WERI-Rb-1 (cell line): ENCODE data around the gene SLC2A4RG.

Experiments used
- DNase-seq: peaks from one replicate; pipeline ENCODE4 v3.0.0-alpha.2; 2020
- H3K27ac ChIP-seq: fragments of 250-450 bp; sonication (Bioruptor Pico); 2 replicates; pipeline ENCODE4 v1.5.1; 2020; ENCODE audit warnings: mild to moderate bottlenecking, moderate library complexity
- H3K27me3 ChIP-seq: fragments of 250-450 bp; sonication (Bioruptor Pico); 2 replicates; pipeline ENCODE4 v1.5.1; 2021; ENCODE audit warnings: mild to moderate bottlenecking, low read depth, moderate library complexity; ENCODE audit not compliant: insufficient read depth, severe bottlenecking
- H3K36me3 ChIP-seq: fragments of 250-450 bp; sonication (Bioruptor Pico); 2 replicates; pipeline ENCODE4 v1.5.1; 2020; ENCODE audit warnings: mild to moderate bottlenecking, moderate library complexity
- H3K4me3 ChIP-seq: 2 replicates; pipeline ENCODE4 v1.5.1; 2011; ENCODE audit warnings: low read depth, mild to moderate bottlenecking, control low read depth, low read length
- H3K9me3 ChIP-seq: fragments of 250-450 bp; sonication (Bioruptor Pico); 2 replicates; pipeline ENCODE4 v1.5.1; 2021; ENCODE audit warnings: mild to moderate bottlenecking, moderate library complexity; ENCODE audit not compliant: severe bottlenecking
- TF ChIP-seq, protein P1 (sequence below): IDR thresholded peaks from 2 replicates; pipeline ENCODE4 v1.5.1; 2011; ENCODE audit warnings: low read depth, mild to moderate bottlenecking, control low read depth, inconsistent platforms, low read length

The SLC2A4RG gene

DNA sequence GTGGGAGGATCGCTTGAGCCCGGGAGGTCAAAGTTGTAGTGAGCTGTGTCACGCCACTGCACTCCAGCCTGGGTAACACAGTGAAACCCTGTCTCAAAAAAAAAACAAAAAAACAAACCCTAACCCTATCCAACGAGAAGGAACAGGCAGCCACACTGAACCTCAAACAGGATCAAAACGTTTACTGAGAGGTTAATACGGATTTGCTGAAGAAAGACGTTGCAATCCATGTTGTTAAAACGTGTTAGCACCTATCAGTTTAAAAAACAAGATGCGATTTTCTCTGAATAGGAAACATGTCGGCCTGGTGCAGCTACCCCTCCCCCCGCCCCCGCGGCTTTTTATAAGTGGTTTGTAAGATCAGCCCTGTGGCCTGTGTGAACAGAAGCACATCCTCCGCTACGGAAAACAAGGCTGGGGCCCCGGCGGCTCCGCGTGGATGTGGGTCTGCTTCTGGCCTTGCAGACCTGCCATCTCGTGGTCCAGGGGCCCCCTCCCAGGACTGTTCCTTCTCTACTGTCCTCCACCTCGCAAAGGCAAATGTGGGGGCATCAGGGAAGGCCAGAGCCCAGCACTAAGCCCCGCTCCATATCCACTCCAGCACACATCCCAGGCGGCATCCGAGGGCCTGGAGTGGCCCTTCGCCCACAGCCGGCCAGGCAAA, 11.4 kb downstream of the SLC2A4RG start:
- no peak for DNase-seq
- Histone ChIP-seq H3K4me3 (no peak overlapping the region), H3K27ac (peak overlapping the region; percentile 52), H3K36me3 (no peaks in the 10 kb centered on the region), H3K27me3 (no peaks in the 10 kb centered on the region), H3K9me3 (no peaks in the 10 kb centered on the region)
- TF ChIP-seq, protein P1, sequence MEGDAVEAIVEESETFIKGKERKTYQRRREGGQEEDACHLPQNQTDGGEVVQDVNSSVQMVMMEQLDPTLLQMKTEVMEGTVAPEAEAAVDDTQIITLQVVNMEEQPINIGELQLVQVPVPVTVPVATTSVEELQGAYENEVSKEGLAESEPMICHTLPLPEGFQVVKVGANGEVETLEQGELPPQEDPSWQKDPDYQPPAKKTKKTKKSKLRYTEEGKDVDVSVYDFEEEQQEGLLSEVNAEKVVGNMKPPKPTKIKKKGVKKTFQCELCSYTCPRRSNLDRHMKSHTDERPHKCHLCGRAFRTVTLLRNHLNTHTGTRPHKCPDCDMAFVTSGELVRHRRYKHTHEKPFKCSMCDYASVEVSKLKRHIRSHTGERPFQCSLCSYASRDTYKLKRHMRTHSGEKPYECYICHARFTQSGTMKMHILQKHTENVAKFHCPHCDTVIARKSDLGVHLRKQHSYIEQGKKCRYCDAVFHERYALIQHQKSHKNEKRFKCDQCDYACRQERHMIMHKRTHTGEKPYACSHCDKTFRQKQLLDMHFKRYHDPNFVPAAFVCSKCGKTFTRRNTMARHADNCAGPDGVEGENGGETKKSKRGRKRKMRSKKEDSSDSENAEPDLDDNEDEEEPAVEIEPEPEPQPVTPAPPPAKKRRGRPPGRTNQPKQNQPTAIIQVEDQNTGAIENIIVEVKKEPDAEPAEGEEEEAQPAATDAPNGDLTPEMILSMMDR: no peak

DNA sequence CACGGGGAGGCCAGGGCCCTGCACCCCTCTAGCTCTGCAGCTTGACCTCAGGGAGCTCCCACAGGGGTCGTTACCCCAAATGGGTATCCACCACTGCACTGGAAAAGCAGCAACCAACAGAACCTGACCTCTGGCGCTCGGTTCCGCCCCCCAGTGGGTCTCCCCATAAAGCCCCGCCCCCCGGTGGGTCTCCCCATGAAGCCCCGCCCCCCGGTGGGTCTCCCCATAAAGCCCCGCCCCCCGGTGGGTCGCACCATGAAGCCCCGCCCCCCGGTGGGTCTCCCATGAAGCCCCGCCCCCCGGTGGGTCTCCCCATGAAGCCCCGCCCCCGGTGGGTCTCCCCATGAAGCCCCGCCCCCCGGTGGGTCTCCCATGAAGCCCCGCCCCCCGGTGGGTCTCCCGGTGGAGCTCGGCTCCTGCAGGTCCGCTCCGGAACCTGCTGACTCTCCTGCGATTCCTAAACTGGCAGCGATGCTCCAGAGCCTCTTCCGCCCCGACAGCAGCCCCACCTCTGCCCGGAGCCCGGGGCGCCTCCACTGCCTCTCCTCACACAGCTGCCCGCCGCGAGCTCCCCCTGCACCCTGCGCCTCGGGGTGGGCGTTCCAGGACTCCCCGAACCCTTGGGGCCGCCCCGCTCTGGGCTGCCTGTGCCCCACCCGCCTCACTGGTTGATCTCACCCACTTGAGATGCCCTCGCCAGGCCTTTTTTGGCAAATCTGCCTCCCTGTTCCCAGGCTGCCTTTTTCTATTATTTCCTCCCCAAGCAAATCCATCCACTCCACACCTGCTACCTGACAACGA, 12.1 kb downstream of the SLC2A4RG start:
- TF ChIP-seq, protein P1: no peak
- H3K36me3 ChIP-seq: no peaks in the 10 kb centered on the region
- no peak for DNase-seq
- H3K9me3 ChIP-seq: no peaks in the 10 kb centered on the region
- H3K4me3 ChIP-seq: no peak overlapping the region
- peak overlapping the region; percentile 52 for H3K27ac ChIP-seq
- H3K27me3 ChIP-seq: no peaks in the 10 kb centered on the region

DNA sequence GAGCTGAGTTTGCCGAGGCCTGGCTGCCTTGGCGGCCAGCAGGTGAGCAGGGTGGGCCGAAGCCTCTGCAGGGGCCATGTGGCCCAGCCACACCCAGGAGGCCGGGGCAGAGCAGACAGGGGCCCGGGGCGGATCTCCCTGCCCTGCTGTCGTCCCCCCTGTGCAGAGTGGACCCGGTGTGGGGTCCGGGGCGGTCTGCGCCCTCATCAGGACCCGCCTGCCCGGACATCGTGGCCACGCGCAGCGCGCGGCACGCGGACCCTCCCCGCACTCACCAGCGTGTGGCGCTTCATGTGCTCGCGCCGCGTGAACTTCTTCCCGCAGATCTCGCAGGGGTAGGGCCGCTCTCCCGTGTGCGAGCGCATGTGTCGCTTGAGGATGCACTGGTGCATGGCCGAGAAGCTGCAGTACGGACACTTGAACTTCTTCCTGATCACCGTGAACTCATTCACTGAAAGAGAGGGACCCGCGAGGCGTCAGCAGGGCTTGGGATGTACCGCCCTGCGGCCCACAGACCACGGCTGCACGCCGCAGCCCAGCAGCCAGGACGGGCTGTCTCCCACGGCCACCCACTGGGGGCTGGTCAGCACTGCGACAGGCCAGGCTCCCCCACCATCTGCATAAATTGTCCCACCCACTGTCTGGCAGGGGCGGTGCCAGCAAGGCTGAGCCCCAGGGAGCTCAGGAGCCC, 13.0 kb downstream of the SLC2A4RG start:
- DNase-seq: no peak
- Histone ChIP-seq H3K36me3 (no peaks in the 10 kb centered on the region), H3K27me3 (no peaks in the 10 kb centered on the region), H3K9me3 (no peaks in the 10 kb centered on the region), H3K4me3 (no peak overlapping the region), H3K27ac (no peak overlapping the region)
- TF ChIP-seq, protein P1: no peak

DNA sequence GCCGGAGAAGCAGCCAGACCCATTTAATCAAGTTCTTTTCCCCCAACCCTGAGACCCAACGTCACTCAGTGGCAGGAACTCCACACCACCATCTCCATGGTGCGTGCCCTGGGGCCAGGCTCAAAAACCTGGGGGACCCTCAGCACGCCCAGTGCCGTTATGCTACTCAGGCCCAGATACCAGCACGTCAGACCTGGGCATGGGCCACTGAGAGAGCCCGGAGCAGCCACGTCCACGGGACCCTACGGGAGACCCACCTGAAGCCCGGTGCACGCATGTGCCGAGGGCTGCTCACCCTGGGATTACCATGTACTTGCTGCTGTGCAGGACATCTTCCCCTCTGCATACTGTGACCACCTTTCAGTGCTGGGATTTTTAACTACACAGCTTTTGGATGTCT, 13.8 kb downstream of the SLC2A4RG start:
- Histone ChIP-seq H3K27me3 (no peaks in the 10 kb centered on the region), H3K9me3 (no peaks in the 10 kb centered on the region), H3K27ac (no peak overlapping the region), H3K36me3 (no peaks in the 10 kb centered on the region), H3K4me3 (no peak overlapping the region)
- TF ChIP-seq, protein P1: no peak
- no peak for DNase-seq

DNA sequence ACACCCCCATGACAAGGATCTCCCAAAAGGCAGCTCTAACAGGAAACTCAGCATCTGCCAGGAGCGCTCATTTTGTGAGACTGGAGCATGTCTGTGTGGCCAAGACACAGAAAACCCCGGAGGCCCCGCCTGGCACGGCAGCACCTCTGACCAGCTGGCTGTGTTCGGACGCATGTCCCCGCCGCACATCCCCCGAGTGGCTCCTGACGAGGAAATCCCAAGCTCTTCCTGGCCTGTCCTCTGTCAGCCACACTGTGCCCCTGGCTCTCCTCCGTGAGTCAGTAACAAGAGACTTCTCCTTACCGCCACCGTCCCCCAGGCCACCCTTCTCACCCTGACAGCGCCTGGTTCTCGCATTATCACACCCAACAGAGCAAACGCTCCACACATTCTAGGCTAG, 14.4 kb downstream of the SLC2A4RG start:
- Histone ChIP-seq H3K9me3 (no peaks in the 10 kb centered on the region), H3K4me3 (no peak overlapping the region), H3K36me3 (no peaks in the 10 kb centered on the region), H3K27ac (no peak overlapping the region), H3K27me3 (no peaks in the 10 kb centered on the region)
- DNase-seq: no peak
- TF ChIP-seq, protein P1: no peak
